ENCODE results near the gene AAMP. TPM values are rescaled to one million over a fixed set of nuclear protein-coding genes. Genes with fewer than 3 reads are reported as not detected.

The AAMP gene
- polyA plus RNA-seq, 1 donor from 2014 or later = 249 TPM

DNA sequence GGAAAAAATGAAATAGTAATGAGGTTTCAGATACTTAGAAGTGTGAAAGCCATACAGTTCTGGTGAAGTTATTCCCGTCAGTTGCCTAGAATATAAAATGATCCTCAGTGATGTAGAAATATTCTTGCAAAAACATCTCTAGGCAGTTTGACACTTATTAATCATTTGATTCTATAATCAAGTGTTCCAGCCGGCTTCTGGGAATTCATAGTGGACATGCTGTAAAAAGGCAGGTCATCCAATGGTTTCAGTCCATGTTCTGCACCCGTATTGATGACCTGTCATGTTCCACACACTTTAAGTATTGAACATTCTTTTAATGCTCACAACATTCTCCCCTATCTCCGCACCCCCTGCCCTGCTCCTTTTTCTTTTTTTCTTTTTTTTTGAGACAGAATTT is 33.1 kb downstream of the AAMP start:
- Histone ChIP-seq H2AFZ (ENCODE audit: low read depth, low read length) (no peak overlapping the region), H3K9me2 (ENCODE audit: insufficient read depth, low read length) (no peaks in the 10 kb centered on the region), H3K79me2 (replicated peaks; ENCODE audit: insufficient read depth, low read length) (no peaks in the 10 kb centered on the region), H3K27me3 (ENCODE audit: insufficient read depth, low read depth, low read length) (no peaks in the 10 kb centered on the region), H3K4me3 (ENCODE audit: low read length) (no peak overlapping the region), H3K4me2 (ENCODE audit: low read length) (no peak overlapping the region), H3K9ac (ENCODE audit: low read length) (no peak overlapping the region), H3K36me3 (ENCODE audit: insufficient read depth, low read length) (peaks cover 16% of the 10 kb centered on the region), H3K27ac (ENCODE audit: low read length) (no peak overlapping the region), H3K9me3 (ENCODE audit: low read length) (no peaks in the 10 kb centered on the region), H4K20me1 (ENCODE audit: insufficient read depth) (no peaks in the 10 kb centered on the region), H3F3A (ENCODE audit: insufficient read depth, low read length, poor library complexity, severe bottlenecking) (no peaks in the 10 kb centered on the region)
- TF ChIP-seq TAF1 (IDR thresholded peaks at IDR 0.05; ENCODE audit: low read depth) (no peak), EZH2 (IDR thresholded peaks at IDR 0.05; ENCODE audit: borderline replicate concordance, insufficient read depth, low read length, poor library complexity, severe bottlenecking) (no peak), RAD21 (conservative IDR thresholded peaks at IDR 0.05) (no peak), POLR2AphosphoS5 (IDR thresholded peaks at IDR 0.05) (no peak)

GRCh38 chr2:218235017-218235416 is 34.9 kb downstream of the AAMP start:
- H4K20me1 ChIP-seq (ENCODE audit: insufficient read depth) = no peaks in the 10 kb centered on the region
- H3K36me3 ChIP-seq (ENCODE audit: insufficient read depth, low read length) = peaks cover 16% of the 10 kb centered on the region
- H3K27me3 ChIP-seq (ENCODE audit: insufficient read depth, low read depth, low read length) = no peaks in the 10 kb centered on the region
- TF ChIP-seq SMC3 (conservative IDR thresholded peaks at IDR 0.05; ENCODE audit: poor library complexity) = no peak
- no peak for TF ChIP-seq POLR2AphosphoS5 (IDR thresholded peaks at IDR 0.05)
- no peak for TF ChIP-seq EZH2 (IDR thresholded peaks at IDR 0.05; ENCODE audit: borderline replicate concordance, insufficient read depth, low read length, poor library complexity, severe bottlenecking)
- no peak for TF ChIP-seq REST (IDR thresholded peaks at IDR 0.05; ENCODE audit: borderline replicate concordance)
- TF ChIP-seq EP300 (conservative IDR thresholded peaks at IDR 0.05; ENCODE audit: poor library complexity, severe bottlenecking) = no peak
- no peak for TF ChIP-seq CTCF (IDR thresholded peaks at IDR 0.05; ENCODE audit: poor library complexity, severe bottlenecking)
- TF ChIP-seq TAF1 (IDR thresholded peaks at IDR 0.05; ENCODE audit: low read depth) = no peak
- no peak for TF ChIP-seq RAD21 (conservative IDR thresholded peaks at IDR 0.05)
- TF ChIP-seq MXI1 (conservative IDR thresholded peaks at IDR 0.05; ENCODE audit: poor library complexity, severe bottlenecking) = no peak
- no peak overlapping the region for H3K4me2 ChIP-seq (ENCODE audit: low read length)
- no peaks in the 10 kb centered on the region for H3F3A ChIP-seq (ENCODE audit: insufficient read depth, low read length, poor library complexity, severe bottlenecking)
- no peaks in the 10 kb centered on the region for H3K9me2 ChIP-seq (ENCODE audit: insufficient read depth, low read length)
- H2AFZ ChIP-seq (ENCODE audit: low read depth, low read length) = no peak overlapping the region
- H3K4me3 ChIP-seq (ENCODE audit: low read length) = no peak overlapping the region
- no peaks in the 10 kb centered on the region for H3K79me2 ChIP-seq (replicated peaks; ENCODE audit: insufficient read depth, low read length)
- H3K27ac ChIP-seq (ENCODE audit: low read length) = no peak overlapping the region
- H3K9ac ChIP-seq (ENCODE audit: low read length) = no peak overlapping the region
- no peaks in the 10 kb centered on the region for H3K9me3 ChIP-seq (ENCODE audit: low read length)
